Ecto neural progenitor cell (in vitro differentiated cells): ENCODE measurements around the gene MTUS2.

Experiments used
- DNase-seq: peaks from one replicate; pipeline ENCODE4 v3.0.0-alpha.2; 2018; ENCODE audit warnings: low spot score

The MTUS2 gene

GRCh38 chr13:29526741-29527140 lies 706.6 kb downstream of the MTUS2 start:
- no peak for DNase-seq

- no peak for DNase-seq
These were observed 707.4 kb downstream of the MTUS2 start for GRCh38 chr13:29527511-29527910.

- DNase-seq, result no peak
These were observed 707.8 kb downstream of the MTUS2 start for GRCh38 chr13:29527916-29528315.

- no peak for DNase-seq
These were observed 709.6 kb downstream of the MTUS2 start for GRCh38 chr13:29529754-29530153.

- no peak for DNase-seq
These were observed 710.8 kb downstream of the MTUS2 start for GRCh38 chr13:29530901-29531300.

- no peak for DNase-seq
These were observed 712.0 kb downstream of the MTUS2 start for GRCh38 chr13:29532116-29532515.

- no peak for DNase-seq
These were observed 712.7 kb downstream of the MTUS2 start for GRCh38 chr13:29532821-29533220.

GRCh38 chr13:29534083-29534482 lies 713.9 kb downstream of the MTUS2 start:
- DNase-seq, result no peak

GRCh38 chr13:29535663-29536655 lies 715.8 kb downstream of the MTUS2 start:
- DNase-seq, result no peak

- DNase-seq, result no peak
These were observed 716.7 kb downstream of the MTUS2 start for GRCh38 chr13:29536853-29537252.

GRCh38 chr13:29537736-29538651 lies 717.9 kb downstream of the MTUS2 start:
- no peak for DNase-seq

GRCh38 chr13:29538652-29539040 lies 718.5 kb downstream of the MTUS2 start:
- DNase-seq, result no peak

GRCh38 chr13:29539856-29540255 lies 719.7 kb downstream of the MTUS2 start:
- no peak for DNase-seq

GRCh38 chr13:29540334-29540733 lies 720.2 kb downstream of the MTUS2 start:
- DNase-seq, result no peak

GRCh38 chr13:29540799-29541198 lies 720.7 kb downstream of the MTUS2 start:
- no peak for DNase-seq

GRCh38 chr13:29541400-29541799 lies 721.3 kb downstream of the MTUS2 start:
- DNase-seq, result no peak

GRCh38 chr13:29542381-29542780 lies 722.2 kb downstream of the MTUS2 start:
- DNase-seq, result no peak

GRCh38 chr13:29543230-29544215 lies 723.4 kb downstream of the MTUS2 start:
- no peak for DNase-seq

GRCh38 chr13:29545988-29546387 lies 725.8 kb downstream of the MTUS2 start:
- no peak for DNase-seq

GRCh38 chr13:29546662-29547061 lies 726.5 kb downstream of the MTUS2 start:
- DNase-seq, result no peak

GRCh38 chr13:29547153-29547552 lies 727.0 kb downstream of the MTUS2 start:
- DNase-seq, result no peak
